Upper lobe of left lung (tissue), 4 donors: ENCODE measurements around the gene ADNP2.

Experiments
- POLR2A ChIP-seq, 4 donors: fragments of 450-650 bp; IDR thresholded peaks; one replicate each; pipeline ENCODE4 v1.5.1; 2016 to 2017; ENCODE audit warnings: antibody characterized with exemption in 4 of 4, mild to moderate bottlenecking in 2 of 4
- POLR2AphosphoS5 ChIP-seq, 2 donors: sonication (generic); formaldehyde crosslinking; IDR thresholded peaks; one replicate each; pipeline ENCODE4 v1.5.1; 2017; ENCODE audit warnings: antibody characterized with exemption in 2 of 2
- TF ChIP-seq, protein P1 (sequence below), 6 experiments: fragments of 450-650 bp in 4 of 6; fragments of 200-600 bp in 2 of 6; sonication (generic) in 2 of 6; IDR thresholded peaks; one replicate each; pipeline ENCODE4 v1.5.1; 2016 to 2019; ENCODE audit warnings: antibody characterized with exemption in 6 of 6

DNA sequence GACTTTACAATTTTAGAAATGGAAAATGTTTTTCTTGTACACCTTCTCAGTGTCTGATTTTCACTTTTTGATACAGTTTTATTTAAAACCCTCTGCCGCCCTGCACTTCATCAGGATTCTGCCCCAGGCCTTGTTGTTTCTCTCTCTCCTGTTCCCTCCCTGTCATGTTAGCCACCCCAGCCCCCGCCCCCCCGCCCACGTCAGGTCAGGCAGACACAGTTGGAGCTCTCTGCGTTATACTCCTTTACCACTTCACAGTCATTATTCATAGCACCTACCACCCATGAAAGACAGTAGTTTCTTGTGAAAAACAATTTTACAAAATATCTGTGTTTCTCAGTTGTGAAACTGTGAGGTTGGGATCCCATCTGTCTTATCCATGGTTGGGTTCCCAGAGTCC, 21.5 kb downstream of the ADNP2 start:
- TF ChIP-seq, protein P1, sequence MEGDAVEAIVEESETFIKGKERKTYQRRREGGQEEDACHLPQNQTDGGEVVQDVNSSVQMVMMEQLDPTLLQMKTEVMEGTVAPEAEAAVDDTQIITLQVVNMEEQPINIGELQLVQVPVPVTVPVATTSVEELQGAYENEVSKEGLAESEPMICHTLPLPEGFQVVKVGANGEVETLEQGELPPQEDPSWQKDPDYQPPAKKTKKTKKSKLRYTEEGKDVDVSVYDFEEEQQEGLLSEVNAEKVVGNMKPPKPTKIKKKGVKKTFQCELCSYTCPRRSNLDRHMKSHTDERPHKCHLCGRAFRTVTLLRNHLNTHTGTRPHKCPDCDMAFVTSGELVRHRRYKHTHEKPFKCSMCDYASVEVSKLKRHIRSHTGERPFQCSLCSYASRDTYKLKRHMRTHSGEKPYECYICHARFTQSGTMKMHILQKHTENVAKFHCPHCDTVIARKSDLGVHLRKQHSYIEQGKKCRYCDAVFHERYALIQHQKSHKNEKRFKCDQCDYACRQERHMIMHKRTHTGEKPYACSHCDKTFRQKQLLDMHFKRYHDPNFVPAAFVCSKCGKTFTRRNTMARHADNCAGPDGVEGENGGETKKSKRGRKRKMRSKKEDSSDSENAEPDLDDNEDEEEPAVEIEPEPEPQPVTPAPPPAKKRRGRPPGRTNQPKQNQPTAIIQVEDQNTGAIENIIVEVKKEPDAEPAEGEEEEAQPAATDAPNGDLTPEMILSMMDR (IDR thresholded peaks at IDR 0.05): no peak
- no peak for TF ChIP-seq POLR2A (IDR thresholded peaks at IDR 0.05)
- TF ChIP-seq POLR2AphosphoS5 (IDR thresholded peaks at IDR 0.05): no peak
